GM06990 (cell line): ENCODE measurements around the gene SPI1.

Experiments
- DNase-seq: peaks from one replicate; pipeline ENCODE4 v3.0.0-alpha.2; 2011; ENCODE audit not compliant: insufficient read length; ENCODE audit errors: extremely low read depth
- H3K27me3 ChIP-seq: replicated peaks from 2 replicates; pipeline ENCODE4 v1.6.0; 2011; ENCODE audit warnings: low read length; ENCODE audit not compliant: control insufficient read depth, insufficient read depth
- H3K36me3 ChIP-seq: 2 replicates; pipeline ENCODE4 v1.5.1; 2011; ENCODE audit warnings: low read length; ENCODE audit not compliant: control insufficient read depth, insufficient read depth
- H3K4me3 ChIP-seq: replicated peaks from 2 replicates; pipeline ENCODE4 v1.5.1; 2011; ENCODE audit warnings: low read depth, mild to moderate bottlenecking, control low read depth, low read length
- CTCF ChIP-seq: IDR thresholded peaks from 2 replicates; pipeline ENCODE4 v1.5.1; 2011; ENCODE audit warnings: low read length, control low read depth, mild to moderate bottlenecking, inconsistent platforms; ENCODE audit not compliant: insufficient read depth, poor library complexity, severe bottlenecking

SPI1 gene

GRCh38 chr11:47391077-47391583 is 12.8 kb upstream of the SPI1 start:
- no peak overlapping the region for H3K4me3 ChIP-seq
- no peak for DNase-seq
- no peak for TF ChIP-seq CTCF
- no peaks in the 10 kb centered on the region for H3K36me3 ChIP-seq
- no peaks in the 10 kb centered on the region for H3K27me3 ChIP-seq

- Histone ChIP-seq H3K36me3 (no peaks in the 10 kb centered on the region), H3K4me3 (no peak overlapping the region), H3K27me3 (no peaks in the 10 kb centered on the region)
- no peak for DNase-seq
- TF ChIP-seq CTCF = no peak
Measured at GRCh38 chr11:47390422-47390760, 12.0 kb upstream of the SPI1 start.

GRCh38 chr11:47389577-47390421 is 11.5 kb upstream of the SPI1 start:
- TF ChIP-seq CTCF = no peak
- Histone ChIP-seq H3K36me3 (no peaks in the 10 kb centered on the region), H3K4me3 (no peak overlapping the region), H3K27me3 (no peaks in the 10 kb centered on the region)
- no peak for DNase-seq

- no peaks in the 10 kb centered on the region for H3K27me3 ChIP-seq
- no peak for TF ChIP-seq CTCF
- DNase-seq = no peak
- H3K36me3 ChIP-seq = no peaks in the 10 kb centered on the region
- H3K4me3 ChIP-seq = no peak overlapping the region
Measured at GRCh38 chr11:47388697-47389576, 10.6 kb upstream of the SPI1 start.

- Histone ChIP-seq H3K4me3 (no peak overlapping the region), H3K36me3 (no peaks in the 10 kb centered on the region), H3K27me3 (no peaks in the 10 kb centered on the region)
- DNase-seq = no peak
- no peak for TF ChIP-seq CTCF
Measured at GRCh38 chr11:47387944-47388696, 9.8 kb upstream of the SPI1 start.
